SK-N-MC (cell line): ENCODE data around the gene XPO4.
"Not testable (repeated sequence)": the region's sequence is repeated elsewhere in the genome, so short reads cannot be mapped to it uniquely, and the experiment has no call there.

Experiments
- DNase-seq: peaks from one replicate; pipeline ENCODE4 v3.0.0-alpha.2; 2011; ENCODE audit warnings: low read depth, low spot score
- H3K27ac ChIP-seq: fragments of 200-600 bp; sonication (generic); 2 replicates; pipeline ENCODE4 v1.5.1; 2016; ENCODE audit warnings: mixed run types
- H3K36me3 ChIP-seq: fragments of 200-600 bp; sonication (generic); 2 replicates; pipeline ENCODE4 v1.6.1; 2017; ENCODE audit warnings: antibody characterized with exemption, low read length, mixed read lengths; ENCODE audit not compliant: insufficient read depth
- H3K4me3 ChIP-seq: fragments of 200-600 bp; sonication (generic); 2 replicates; pipeline ENCODE4 v1.5.1; 2016
- H3K9ac ChIP-seq: fragments of 200-600 bp; sonication (generic); 2 replicates; pipeline ENCODE4 v1.8.0; 2017; ENCODE audit warnings: mixed run types, mixed read lengths; ENCODE audit not compliant: insufficient read length
- H3K9me3 ChIP-seq: fragments of 200-600 bp; sonication (generic); 2 replicates; pipeline ENCODE4 v1.6.1; 2017; ENCODE audit warnings: low read depth, mild to moderate bottlenecking, antibody characterized with exemption, low read length, moderate library complexity, mixed read lengths
- EZH2 ChIP-seq: fragments of 200-600 bp; sonication (generic); IDR thresholded peaks from one replicate; pipeline ENCODE4 v1.6.1; 2017; ENCODE audit warnings: antibody characterized with exemption
- FOXP2 ChIP-seq: optimal IDR thresholded peaks from 2 replicates; pipeline ENCODE3; 2011; ENCODE audit warnings: mild to moderate bottlenecking, moderate library complexity; ENCODE audit not compliant: insufficient read depth; ENCODE audit errors: extremely low read length, control extremely low read depth
- POLR2AphosphoS5 ChIP-seq: IDR thresholded peaks from 2 replicates; pipeline ENCODE4 v1.6.1; 2012; ENCODE audit warnings: mild to moderate bottlenecking, low read depth, low read length, borderline replicate concordance

Gene XPO4

DNA sequence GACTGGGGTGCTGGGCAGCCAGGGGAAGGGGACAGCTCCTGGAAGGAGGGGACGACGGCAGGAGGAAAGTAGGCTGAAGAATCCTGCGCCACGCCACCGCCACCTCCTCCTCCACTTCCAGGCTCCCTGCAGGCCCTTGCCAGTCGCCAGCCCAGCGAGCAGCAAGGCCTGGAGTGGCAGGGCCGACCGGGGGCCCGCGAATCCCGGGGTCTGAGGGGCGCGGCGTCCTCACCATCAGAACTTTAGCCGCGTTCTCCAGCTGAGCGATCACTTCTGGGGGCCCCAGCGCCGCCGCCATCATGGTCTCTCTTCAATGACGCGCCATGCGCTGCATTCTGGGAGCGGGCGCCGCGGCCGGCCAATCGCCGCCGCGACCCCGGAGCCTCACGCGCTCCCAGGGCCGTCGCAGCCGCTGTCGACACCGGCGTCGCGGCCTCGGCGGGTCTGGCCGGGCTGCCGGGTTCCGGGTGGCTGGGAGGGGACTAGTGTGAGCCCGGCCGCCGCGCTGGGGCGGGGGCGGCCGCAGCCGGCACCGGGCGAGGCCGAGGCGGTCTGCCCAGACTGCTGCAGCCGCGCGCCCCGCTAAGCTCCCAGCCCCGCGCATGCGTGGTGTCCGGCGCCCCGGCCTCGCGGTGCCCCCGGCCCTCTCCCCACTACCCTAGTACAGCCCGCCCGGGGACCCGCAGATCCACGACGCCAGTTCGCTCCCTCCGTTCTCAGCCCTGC, at the start of gene XPO4:
TSS of gene XPO4 (minus strand) at position 309 of the 726 bp plus-strand sequence. CDS start at position 301, 8 bp downstream.
- H3K4me3 ChIP-seq = peak within 1 kb of the TSS; percentile 99
- H3K36me3 ChIP-seq = peaks cover 10% of the 10 kb centered on the region
- peak within 1 kb of the TSS; percentile 78 for H3K27ac ChIP-seq
- no peaks in the 10 kb centered on the region for H3K9me3 ChIP-seq
- peak within 1 kb of the TSS; percentile 95 for H3K9ac ChIP-seq
- no peak for DNase-seq
- no peak for TF ChIP-seq FOXP2
- peak; percentile 77 for TF ChIP-seq POLR2AphosphoS5

DNA sequence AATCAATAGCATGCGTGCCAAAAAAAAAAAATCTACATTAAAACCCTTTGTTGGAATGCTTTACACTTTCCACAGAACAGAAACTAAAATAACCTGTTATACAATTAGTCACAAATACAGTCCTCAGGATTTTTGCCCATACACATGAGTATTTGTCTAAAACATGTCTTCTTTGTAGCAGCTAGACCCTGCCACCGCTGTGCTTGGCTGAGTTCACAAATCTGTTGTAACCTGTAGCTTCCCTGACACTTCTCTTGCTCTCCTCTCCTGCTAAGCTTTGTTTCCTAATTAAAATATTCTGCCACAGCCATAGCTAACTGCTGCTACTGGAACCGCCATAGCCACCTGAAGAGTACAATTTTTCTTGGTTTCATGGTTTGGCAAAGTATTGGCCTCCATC, 45.5 kb upstream of the XPO4 start:
- not testable (repeated sequence) for DNase-seq, H3K36me3 ChIP-seq, H3K9me3 ChIP-seq

DNA sequence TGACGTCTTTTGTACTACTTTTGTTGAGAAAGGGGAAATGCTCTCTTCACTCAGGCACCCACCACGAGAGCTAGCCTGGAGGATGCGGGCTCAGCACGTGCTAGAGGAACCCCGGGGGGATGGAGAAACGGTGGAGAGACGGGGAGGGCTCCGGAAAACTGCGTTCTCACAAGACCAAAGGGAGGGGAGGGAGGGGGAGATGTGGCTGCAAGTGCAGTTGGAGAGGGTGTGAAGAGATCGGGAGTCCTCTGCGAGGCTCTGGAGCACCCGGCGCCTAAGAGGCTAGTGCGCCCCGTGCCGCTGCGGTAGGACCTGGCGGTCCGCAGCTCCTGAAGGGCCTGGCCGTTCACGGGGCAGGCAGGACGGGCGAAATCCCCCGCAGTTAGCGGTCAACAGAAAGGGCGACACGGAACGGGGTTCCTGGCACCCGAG, 43.4 kb upstream of the XPO4 start:
- H3K4me3 ChIP-seq = no peak overlapping the region
- H3K27ac ChIP-seq = no peak overlapping the region
- DNase-seq = no peak
- H3K9ac ChIP-seq = no peak overlapping the region
- no peaks in the 10 kb centered on the region for H3K36me3 ChIP-seq
- TF ChIP-seq FOXP2 (no peak), EZH2 (no peak), POLR2AphosphoS5 (no peak)
- no peaks in the 10 kb centered on the region for H3K9me3 ChIP-seq

More for the DNA sequence above, 45.5 kb upstream of the XPO4 start:
- H3K27ac ChIP-seq, H3K4me3 ChIP-seq, H3K9ac ChIP-seq: not testable (repeated sequence)

DNA sequence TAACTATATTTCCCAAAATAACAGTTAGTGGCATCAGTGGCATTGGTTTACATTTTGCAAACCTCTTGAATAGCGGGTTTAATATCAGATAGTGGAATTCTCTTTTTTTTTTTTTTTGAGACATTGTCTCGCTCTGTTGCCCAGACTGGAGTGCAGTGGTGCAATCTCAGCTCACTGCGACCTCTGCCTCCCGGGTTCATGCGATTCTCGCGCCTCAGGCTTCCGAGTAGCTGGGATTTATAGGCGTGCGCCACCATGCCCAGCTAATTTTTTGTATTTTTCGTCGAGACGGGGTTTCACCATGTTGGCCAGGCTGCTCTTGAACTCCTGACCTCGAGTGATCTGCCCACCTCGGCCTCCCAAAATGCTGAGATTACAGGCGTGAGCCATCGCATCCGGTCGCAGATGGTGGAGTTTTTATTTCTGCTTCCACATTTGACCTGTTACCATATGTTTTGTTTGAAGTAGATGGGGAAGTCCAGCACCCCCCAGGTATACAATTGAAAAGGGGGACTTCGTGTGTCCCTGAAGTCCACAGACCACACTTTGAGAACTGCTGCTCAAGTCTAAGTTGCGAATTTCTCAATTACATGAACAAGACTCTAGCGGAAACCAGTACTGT, 40.5 kb upstream of the XPO4 start:
- no peaks in the 10 kb centered on the region for H3K36me3 ChIP-seq
- TF ChIP-seq EZH2 = no peak
- TF ChIP-seq POLR2AphosphoS5 = no peak
- TF ChIP-seq FOXP2 = no peak
- no peak for DNase-seq
- H3K27ac ChIP-seq = no peak overlapping the region
- H3K9me3 ChIP-seq = no peaks in the 10 kb centered on the region
- H3K9ac ChIP-seq = no peak overlapping the region
- no peak overlapping the region for H3K4me3 ChIP-seq

DNA sequence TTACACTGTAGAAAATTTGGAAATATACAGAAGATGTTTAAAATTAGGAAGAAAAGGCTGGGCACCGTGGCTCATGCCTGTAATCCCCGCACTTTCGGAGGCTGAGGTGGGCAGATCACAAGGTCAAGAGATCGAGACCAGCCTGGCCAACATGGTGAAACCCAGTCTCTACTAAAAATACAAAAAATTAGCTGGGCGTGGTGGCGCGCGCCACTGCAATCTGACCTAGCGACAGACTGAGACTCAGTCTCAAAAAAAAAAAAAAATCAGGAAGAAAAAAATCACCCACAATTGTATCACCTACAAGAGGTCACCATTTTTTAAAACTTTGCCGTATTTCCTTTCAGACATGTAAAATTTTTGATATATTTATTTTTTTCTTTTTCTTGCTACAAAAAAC, 38.0 kb upstream of the XPO4 start:
- H3K4me3 ChIP-seq, H3K9ac ChIP-seq, H3K9me3 ChIP-seq, H3K36me3 ChIP-seq, DNase-seq: not testable (repeated sequence)
- peak overlapping the region; percentile 61 for H3K27ac ChIP-seq

DNA sequence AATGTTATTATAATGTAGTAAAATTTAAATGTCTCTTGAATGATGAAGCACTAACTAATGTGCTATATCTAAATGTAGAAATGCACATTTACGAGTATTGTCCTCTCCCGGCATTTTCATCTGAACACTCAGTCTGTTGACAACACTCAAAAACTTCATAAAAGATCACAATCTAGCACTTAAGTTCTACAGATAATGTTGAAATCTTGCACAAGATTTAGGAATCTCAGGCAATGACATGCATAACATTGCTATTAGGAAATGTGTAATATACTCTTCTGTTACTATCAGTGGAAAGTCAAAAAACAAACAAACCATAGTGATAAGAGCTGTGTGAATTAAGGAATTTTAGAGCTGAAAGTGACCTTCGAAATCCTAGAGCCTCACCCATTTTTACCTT, 37.5 kb upstream of the XPO4 start:
- Histone ChIP-seq H3K4me3 (no peak overlapping the region), H3K27ac (peak overlapping the region; percentile 61), H3K9me3 (no peaks in the 10 kb centered on the region), H3K9ac (no peak overlapping the region), H3K36me3 (no peaks in the 10 kb centered on the region)
- peak; percentile 26 for DNase-seq
- TF ChIP-seq FOXP2 = no peak
- TF ChIP-seq EZH2 = no peak
- TF ChIP-seq POLR2AphosphoS5 = no peak

DNA sequence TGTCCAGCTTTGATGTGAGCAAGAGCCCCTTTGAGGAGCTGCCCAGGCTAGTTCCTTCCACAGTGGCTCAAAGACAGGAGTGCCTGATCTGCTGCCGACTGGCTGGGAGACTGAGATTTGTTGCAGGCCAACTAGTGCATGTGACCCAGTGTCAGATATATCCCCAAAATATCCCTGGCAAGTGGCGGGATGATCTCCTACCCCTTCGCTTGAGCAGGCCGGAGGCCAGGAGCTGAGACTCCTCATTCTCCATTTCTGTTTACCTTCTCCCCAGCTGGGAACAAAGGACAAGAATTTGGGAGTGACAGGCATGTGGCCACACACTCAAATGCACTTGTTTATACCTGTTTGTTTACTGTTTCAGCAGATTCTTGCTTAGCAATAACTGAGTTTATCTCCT, 37.1 kb upstream of the XPO4 start:
- Histone ChIP-seq H3K9me3 (no peaks in the 10 kb centered on the region), H3K9ac (no peak overlapping the region), H3K4me3 (no peak overlapping the region), H3K36me3 (no peaks in the 10 kb centered on the region), H3K27ac (no peak overlapping the region)
- no peak for DNase-seq
- TF ChIP-seq POLR2AphosphoS5 (no peak), EZH2 (no peak), FOXP2 (no peak)

DNA sequence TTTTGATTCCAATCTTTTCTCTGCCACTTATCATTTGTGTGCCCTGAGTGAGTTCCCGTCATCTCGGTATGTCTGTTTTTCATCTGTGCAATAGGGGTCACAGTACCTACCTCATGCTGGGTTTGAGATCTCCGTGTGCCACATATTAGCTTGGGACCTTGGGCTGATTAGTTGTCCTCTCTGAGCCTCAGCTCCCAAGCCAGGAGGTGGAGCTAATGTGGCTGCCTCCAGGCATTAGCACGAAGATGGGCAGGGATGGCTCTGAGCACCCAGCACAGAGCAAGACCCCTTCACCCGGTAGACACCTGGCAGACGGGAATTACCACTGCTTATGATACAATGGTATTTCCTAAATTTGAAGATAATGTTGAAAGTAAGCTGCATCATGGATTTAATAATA, 35.8 kb upstream of the XPO4 start:
- TF ChIP-seq POLR2AphosphoS5 (no peak), EZH2 (no peak), FOXP2 (no peak)
- Histone ChIP-seq H3K36me3 (no peaks in the 10 kb centered on the region), H3K9me3 (no peaks in the 10 kb centered on the region), H3K27ac (no peak overlapping the region), H3K9ac (no peak overlapping the region), H3K4me3 (no peak overlapping the region)
- DNase-seq = no peak

DNA sequence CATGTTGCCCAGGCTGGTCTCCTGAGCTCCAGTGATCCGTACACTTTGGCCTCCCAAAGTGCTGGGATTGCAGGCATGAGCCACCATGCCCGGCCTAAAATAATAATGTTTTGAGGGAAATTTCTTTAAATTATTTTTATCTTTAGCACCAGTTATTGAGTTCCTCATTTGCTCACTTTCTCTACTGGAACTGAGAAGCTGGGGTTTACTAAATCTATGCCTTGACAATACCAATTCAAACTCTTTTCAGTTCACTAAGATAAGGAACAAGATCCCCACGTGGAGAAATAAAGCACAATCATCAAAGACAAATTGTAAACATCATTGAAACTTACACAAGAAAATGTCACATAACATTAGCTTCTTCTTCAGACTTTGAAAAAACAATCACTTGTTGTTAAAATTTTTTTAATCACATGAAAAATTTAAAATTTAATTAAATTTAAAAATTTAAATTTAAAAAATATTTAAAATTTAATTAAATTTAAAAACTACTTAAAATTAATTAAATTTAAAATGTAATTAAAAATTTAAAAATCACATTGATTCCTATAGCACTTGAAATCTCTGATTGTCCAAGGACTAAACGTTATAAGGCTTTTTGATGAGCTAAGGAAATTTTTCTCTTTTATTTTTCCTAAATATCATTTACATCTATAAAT, 25.2 kb upstream of the XPO4 start:
- Histone ChIP-seq H3K36me3 (no peaks in the 10 kb centered on the region), H3K9ac (no peak overlapping the region), H3K4me3 (no peak overlapping the region), H3K9me3 (no peaks in the 10 kb centered on the region), H3K27ac (no peak overlapping the region)
- TF ChIP-seq EZH2 (no peak), FOXP2 (no peak), POLR2AphosphoS5 (no peak)
- DNase-seq = no peak

DNA sequence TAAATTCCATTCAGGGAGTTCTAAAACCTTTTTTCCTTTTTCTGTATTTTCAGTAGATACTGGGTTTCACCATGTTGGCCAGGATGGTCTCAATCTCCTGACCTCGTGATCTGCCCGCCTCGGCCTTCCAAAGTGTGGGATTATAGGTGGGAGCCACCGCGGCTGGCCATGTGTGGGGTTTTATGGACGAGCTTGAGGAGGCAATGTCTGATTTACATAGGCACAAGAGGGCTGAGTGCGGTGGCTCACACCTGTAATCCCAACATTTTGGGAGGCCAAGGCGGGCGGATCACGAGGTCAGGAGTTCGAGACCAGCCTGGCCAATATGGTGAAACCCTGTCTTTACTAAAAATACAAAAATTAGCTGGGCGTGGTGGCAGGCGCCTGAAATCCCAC, 22.8 kb upstream of the XPO4 start:
- H3K36me3 ChIP-seq, H3K9ac ChIP-seq, DNase-seq, H3K4me3 ChIP-seq, H3K9me3 ChIP-seq, H3K27ac ChIP-seq: not testable (repeated sequence)
